Heart left ventricle (tissue), 16 donors: ENCODE data around the gene PNMT. TPM values are rescaled to one million over a fixed set of nuclear protein-coding genes. Genes with fewer than 3 reads are reported as not detected.
"Not testable (repeated sequence)": the region's sequence is repeated elsewhere in the genome, so short reads cannot be mapped to it uniquely, and the experiment has no call there.

Source experiments
- ATAC-seq, 4 donors: fragments of 200-7000 bp; cut with Tn5 transposase; one replicate each; pipeline ENCODE4 v1.9.1; 2020 to 2022; ENCODE audit warnings: moderate library complexity in 4 of 4, mild to moderate bottlenecking in 3 of 4, moderate number of reproducible peaks in 1 of 4
- DNase-seq, 5 donors: peaks; one replicate each; pipeline ENCODE4 v3.0.0-alpha.2; 2020
- H3K27ac ChIP-seq, 12 donors: fragments of 200-600 bp; sonication (generic) in 4 of 12; one replicate each; pipeline versions ENCODE4 v1.5.0 to v1.8.0; 2016 to 2022; ENCODE audit warnings: mild to moderate bottlenecking in 2 of 12
- H3K27me3 ChIP-seq, 9 donors: fragments of 200-600 bp; sonication (generic) in 2 of 9; one replicate each; pipeline versions ENCODE4 v1.5.1 to v1.8.0; 2016 to 2022; ENCODE audit warnings: mild to moderate bottlenecking in 3 of 9
- H3K36me3 ChIP-seq, 9 donors: fragments of 200-600 bp; sonication (generic) in 2 of 9; one replicate each; pipeline versions ENCODE4 v1.5.0 to v1.8.0; 2018 to 2022; ENCODE audit warnings: mild to moderate bottlenecking in 2 of 9
- H3K4me1 ChIP-seq, 12 donors: fragments of 200-600 bp; sonication (generic) in 4 of 12; one replicate each; pipeline versions ENCODE4 v1.5.0 to v1.8.0; 2016 to 2022; ENCODE audit warnings: mild to moderate bottlenecking in 3 of 12
- H3K4me3 ChIP-seq, 12 donors: fragments of 200-600 bp; sonication (generic) in 4 of 12; one replicate each; pipeline versions ENCODE4 v1.5.0 to v1.8.0; 2017 to 2022; ENCODE audit warnings: mild to moderate bottlenecking in 9 of 12, moderate library complexity in 4 of 12
- H3K9me3 ChIP-seq, 12 donors: fragments of 200-600 bp; sonication (generic) in 4 of 12; one replicate each; pipeline versions ENCODE4 v1.5.0 to v1.8.0; 2016 to 2022; ENCODE audit warnings: mild to moderate bottlenecking in 1 of 12
- CTCF ChIP-seq, 12 donors: fragments of 200-600 bp; sonication (generic) in 4 of 12; IDR thresholded peaks; one replicate each; pipeline versions ENCODE4 v1.5.0 to v1.8.0; 2018 to 2022; ENCODE audit warnings: antibody characterized with exemption in 12 of 12, mild to moderate bottlenecking in 5 of 12
- POLR2A ChIP-seq, 2 donors: fragments of 450-650 bp; IDR thresholded peaks; one replicate each; pipeline ENCODE4 v1.6.1; 2017; ENCODE audit warnings: antibody characterized with exemption in 2 of 2, mild to moderate bottlenecking in 2 of 2, moderate library complexity in 2 of 2
- WGBS, 4 donors: extraction: QIAGEN DNeasy Blood & Tissue Kit in 2 of 4; methylation state at CpG; one replicate each; pipeline versions ENCODE4 v1.1.5 to v1.1.7; 2013 to 2018; 5-methylcytosine and 5-hydroxymethylcytosine counted together
- intact Hi-C, 10 donors: fragments of 100-400 bp; cut with DNase I; formaldehyde crosslinking; loops; one replicate each; pipeline versions ENCODE4 v1.11.1 to v1.14.2; 2022
- polyA plus RNA-seq, 2 donors: library from polyadenylated mRNA; stranded (reverse); fragments of 200-250 nt; gene quantifications; one replicate each; pipeline ENCODE4 v1.2.3, GENCODE V29; 2013
- total RNA-seq, 9 donors: library from RNA; depleted of rRNA in 2 of 9; stranded (reverse); fragments of >200 nt in 2 of 9; fragmentation: NEBNext Ultra II Directional in 3 of 9; extraction: Animal tissue kit (Norgen Biotek cat#: 25700) in 3 of 9; gene quantifications; one replicate each; pipeline versions ENCODE4 v1.1.0 to v1.2.4, GENCODE V29; 2016 to 2023
- donor health status: ischemic (EF 13 %, LVEDD 7.1; RV severe dilation, severe dysfunction).
- donor health status: healthy with polysubstance abuse.
- donor health status: DM: no; HTN: yes; CAD: no.
- donor health status: DM: no; HTN: no; CAD: no.
- donor health status: ischemic (EF 25% LVEDD 6.9; RV normal size, moderate dysfunction).
- donor health status: ischemic (EF 25% LVEDD 5.7; RV mildly dilated, moderate dysfunction).
- donor health status: healthy.
- donor health status: DM: yes; HTN: yes; CAD: no.
- donor health status: ischemic (EF 35%, LVEDD 5.7; RV mildly dilated, moderate dysfunction).
- donor health status: nonischemic (EF 11% LVEDD 7.7; RV severe dilation, severe dysfunction).
- donor health status: DM: yes; HTN: yes; CAD: no.
- donor health status: PGD.
- donor health status: ischemic (EF 29% LVEDD 5.4; RV normal size, mild dysfunction).
- donor health status: nonischemic (EF 23%, LVEDD 6.1; RV moderate dilation, normal function).

Gene PNMT
- total and polyA plus RNA-seq, 11 donors = 2.4 to 15.6 (median 6.1) TPM

GRCh38 chr17:39706921-39707337, 38.7 kb downstream of the PNMT start:
- no peak for ATAC-seq
- peaks cover 0 to 51% (median 47%) of the 10 kb centered on the region in 9 donors for H3K36me3 ChIP-seq
- WGBS, 4 donors = 77 to 85% (median 83%) methylated on average over 7 of the region's 7 CpGs
- H3K4me3 ChIP-seq = no peak overlapping the region
- peak overlapping the region in 2 of 12 donors; percentile 73 to 75 for H3K27ac ChIP-seq
- peak in 1 of 5 donors; percentile 45 for DNase-seq
- TF ChIP-seq CTCF (IDR thresholded peaks at IDR 0.05) = no peak
- no peak for TF ChIP-seq POLR2A (IDR thresholded peaks at IDR 0.05)
- no peaks in the 10 kb centered on the region for H3K9me3 ChIP-seq
- intact Hi-C loops = no loop called here
- peaks cover 0 to 50% (median 24%) of the 10 kb centered on the region in 12 donors for H3K4me1 ChIP-seq
- H3K27me3 ChIP-seq = no peaks in the 10 kb centered on the region

GRCh38 chr17:39709319-39709997, 41.2 kb downstream of the PNMT start:
- WGBS, 4 donors = 83 to 87% (median 86%) methylated on average over 14 of the region's 14 CpGs
- Histone ChIP-seq H3K36me3 (peaks cover 0 to 76% (median 70%) of the 10 kb centered on the region in 9 donors), H3K27me3 (no peaks in the 10 kb centered on the region), H3K27ac (no peak overlapping the region), H3K4me1 (peaks cover 0 to 27% (median 19%) of the 10 kb centered on the region in 12 donors), H3K4me3 (no peak overlapping the region), H3K9me3 (no peaks in the 10 kb centered on the region)
- ATAC-seq (no peak), DNase-seq (no peak)
- intact Hi-C loops = no loop called here
- no peak for TF ChIP-seq CTCF (IDR thresholded peaks at IDR 0.05)
- TF ChIP-seq POLR2A (IDR thresholded peaks at IDR 0.05) = no peak

DNA sequence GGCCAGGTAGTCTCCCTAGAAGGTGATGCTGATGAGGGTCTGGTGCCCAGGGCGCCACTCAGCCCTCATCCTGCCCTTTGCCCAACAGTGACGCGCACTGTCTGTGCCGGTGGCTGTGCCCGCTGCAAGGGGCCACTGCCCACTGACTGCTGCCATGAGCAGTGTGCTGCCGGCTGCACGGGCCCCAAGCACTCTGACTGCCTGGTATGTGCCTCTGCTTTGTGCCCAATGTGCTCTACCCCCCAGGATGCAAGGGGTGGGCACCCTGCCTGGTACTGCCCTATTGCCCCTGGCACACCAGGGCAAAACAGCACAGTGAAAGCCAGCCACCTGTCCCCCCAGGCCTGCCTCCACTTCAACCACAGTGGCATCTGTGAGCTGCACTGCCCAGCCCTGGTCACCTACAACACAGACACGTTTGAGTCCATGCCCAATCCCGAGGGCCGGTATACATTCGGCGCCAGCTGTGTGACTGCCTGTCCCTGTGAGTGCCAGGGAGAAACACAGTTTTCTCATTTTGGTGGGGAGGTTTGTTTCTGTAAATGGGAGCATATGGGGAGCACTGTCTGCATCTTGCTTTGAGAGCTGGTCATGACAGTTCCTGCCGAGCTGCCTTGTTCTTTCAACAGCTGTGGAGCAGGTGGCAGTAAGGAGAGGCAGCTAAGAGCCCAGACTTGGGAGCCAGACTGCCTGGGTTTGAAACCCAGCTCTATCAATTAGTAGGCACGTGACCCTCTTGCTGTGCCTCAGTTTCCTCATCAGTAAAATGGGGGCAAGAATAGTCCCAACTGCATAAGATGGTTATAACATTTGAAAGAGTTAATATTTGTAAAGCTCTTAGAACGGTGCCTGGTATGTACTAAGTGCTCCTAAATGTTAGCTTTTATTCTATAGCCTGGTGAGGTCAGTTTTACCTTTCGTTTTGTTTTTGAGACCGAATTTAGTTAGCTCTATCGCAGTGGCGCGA, 42.0 kb downstream of the PNMT start:
- no peaks in the 10 kb centered on the region for H3K27me3 ChIP-seq
- DNase-seq (no peak), ATAC-seq (no peak)
- H3K4me1 ChIP-seq = peaks cover 0 to 19% (median 11%) of the 10 kb centered on the region in 12 donors
- WGBS, 4 donors = 90 to 92% (median 91%) methylated on average over 15 to 20 of the region's 20 CpGs
- H3K9me3 ChIP-seq = no peaks in the 10 kb centered on the region
- intact Hi-C loops = no loop called here
- no peak overlapping the region for H3K4me3 ChIP-seq
- no peak overlapping the region for H3K27ac ChIP-seq
- H3K36me3 ChIP-seq = peaks cover 0 to 83% (median 76%) of the 10 kb centered on the region in 9 donors
- TF ChIP-seq CTCF (IDR thresholded peaks at IDR 0.05) = no peak

DNA sequence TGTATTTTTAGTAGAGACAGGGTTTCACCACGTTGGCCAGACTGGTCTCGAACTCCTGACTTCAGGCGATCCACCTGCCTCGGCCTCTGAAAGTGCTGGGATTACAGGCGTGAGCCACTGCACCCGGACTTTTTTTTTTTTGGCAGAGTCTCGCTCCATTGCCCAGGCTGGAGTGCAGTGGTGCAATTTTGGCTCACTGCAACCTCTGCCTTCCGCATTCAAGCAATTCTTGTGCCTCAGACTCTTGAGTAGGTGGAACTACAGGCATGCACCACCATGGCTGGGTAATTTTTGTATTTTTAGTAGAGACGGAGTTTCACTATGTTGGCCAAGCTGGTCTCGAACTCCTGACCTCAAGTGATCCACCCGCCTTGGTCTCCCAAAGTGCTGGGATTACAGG, 42.8 kb downstream of the PNMT start:
- peak in 1 of 5 donors; percentile 10 for DNase-seq
- H3K27ac ChIP-seq, intact Hi-C loops, H3K27me3 ChIP-seq, H3K9me3 ChIP-seq, ATAC-seq, H3K4me3 ChIP-seq: not testable (repeated sequence)
- Histone ChIP-seq H3K4me1 (peaks cover 0 to 16% (median 5%) of the 10 kb centered on the region in 12 donors), H3K36me3 (peaks cover 0 to 90% (median 84%) of the 10 kb centered on the region in 9 donors)
- 75 to 88% (median 85%) methylated on average over 11 of the region's 11 CpGs for WGBS, 4 donors
